LNCAP (cell line): ENCODE measurements around the gene FBXL17.

Experiments used
- CTCF ChIP-seq: fragments of 450-650 bp; IDR thresholded peaks from 2 replicates; pipeline ENCODE4 v1.5.1; 2017; ENCODE audit warnings: mild to moderate bottlenecking

The FBXL17 gene

DNA sequence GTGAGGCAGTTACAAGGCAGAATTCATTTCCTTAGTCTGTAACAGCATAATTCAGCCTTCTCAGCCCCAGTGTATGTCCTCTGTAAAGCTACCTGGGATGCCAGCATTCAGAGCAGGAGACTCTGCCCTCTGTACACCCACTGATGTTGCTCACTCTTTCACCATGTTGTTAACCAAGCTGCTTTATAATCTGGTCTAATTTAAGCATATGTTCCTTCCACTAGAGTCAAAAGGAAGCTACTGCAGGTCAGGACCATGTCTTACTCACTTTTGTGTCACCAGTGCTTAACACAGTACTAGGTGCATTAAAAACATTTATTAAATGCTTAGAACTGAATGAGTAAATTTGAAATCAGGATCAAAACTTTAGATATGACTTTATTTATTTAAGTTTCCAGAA lies 185.6 kb downstream of the FBXL17 start:
- no peak for TF ChIP-seq CTCF

GRCh38 chr5:108193021-108193795 lies 188.7 kb downstream of the FBXL17 start:
- TF ChIP-seq CTCF: no peak

GRCh38 chr5:108184940-108185339 lies 197.0 kb downstream of the FBXL17 start:
- no peak for TF ChIP-seq CTCF

GRCh38 chr5:108181975-108182374 lies 199.9 kb downstream of the FBXL17 start:
- no peak for TF ChIP-seq CTCF

GRCh38 chr5:108174286-108174685 lies 207.6 kb downstream of the FBXL17 start:
- no peak for TF ChIP-seq CTCF

DNA sequence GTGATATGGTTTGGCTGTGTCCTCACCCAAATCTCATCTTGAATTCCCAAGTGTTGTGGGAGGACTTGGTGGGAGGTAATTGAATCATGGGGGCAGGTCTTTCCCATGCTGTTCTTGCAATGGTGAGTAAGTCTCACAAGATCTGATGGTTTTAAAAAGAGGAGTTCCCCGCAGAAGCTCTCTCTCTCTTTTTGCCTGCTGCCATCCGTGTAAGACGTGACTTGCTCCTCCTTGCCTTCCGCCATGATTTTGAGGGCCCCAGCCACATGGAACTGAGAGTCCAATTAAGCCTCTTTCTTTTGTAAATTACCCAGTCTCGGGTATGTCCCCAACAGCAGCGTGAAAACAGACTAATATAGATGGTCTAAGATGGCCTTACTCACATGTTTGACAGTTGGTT lies 210.1 kb downstream of the FBXL17 start:
- no peak for TF ChIP-seq CTCF

- no peak for TF ChIP-seq CTCF
Measured at GRCh38 chr5:108168915-108169314, 213.0 kb downstream of the FBXL17 start.

DNA sequence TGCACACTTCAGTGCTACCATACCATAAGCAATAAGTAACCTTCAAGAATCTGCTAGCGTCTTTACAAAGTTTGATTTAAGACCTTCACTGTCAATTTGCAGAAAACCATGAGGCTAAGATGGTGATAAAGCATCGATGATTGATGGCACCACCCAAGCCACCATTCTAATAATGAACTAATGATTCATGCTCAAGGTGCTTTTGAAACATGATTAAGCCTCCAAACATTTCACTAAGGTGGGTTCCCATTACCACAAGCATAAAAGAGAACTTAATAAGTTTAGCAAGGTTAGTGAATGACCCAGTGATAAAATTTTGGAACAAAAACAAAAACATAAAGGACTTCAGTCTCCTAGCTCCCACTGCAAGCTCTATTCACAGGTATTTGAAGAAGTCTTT lies 214.7 kb downstream of the FBXL17 start:
- TF ChIP-seq CTCF: no peak
